Measurements from ENCODE around the gene MTMR2.

- TF ChIP-seq POLR2A (IDR thresholded peaks at IDR 0.05; ENCODE audit: low read length) = no peak
- no peak for TF ChIP-seq GATA1 (IDR thresholded peaks at IDR 0.05; ENCODE audit: low read depth, low read length)
These were observed 35.1 kb downstream of the MTMR2 start for GRCh38 chr11:95888852-95889251.
